GM20000 (cell line): Measurements from ENCODE around the gene RUNX1.

Experiments
- DNase-seq: peaks from one replicate; pipeline ENCODE4 v3.0.0; 2012; ENCODE audit warnings: low spot score
- CTCF ChIP-seq: IDR thresholded peaks from 2 replicates; pipeline ENCODE4 v1.5.1; 2012; ENCODE audit warnings: mild to moderate bottlenecking, control low read depth; ENCODE audit errors: extremely low read depth, missing control alignments

The RUNX1 gene

GRCh38 chr21:34818662-34819158 is 230.4 kb downstream of the RUNX1 start:
- DNase-seq: no peak
- TF ChIP-seq CTCF: no peak

- no peak for TF ChIP-seq CTCF
- DNase-seq: no peak
These were observed 231.1 kb downstream of the RUNX1 start for GRCh38 chr21:34817821-34818661.

- TF ChIP-seq CTCF: no peak
- DNase-seq: no peak
These were observed 233.0 kb downstream of the RUNX1 start for GRCh38 chr21:34815831-34816705.

GRCh38 chr21:34814529-34814951 is 234.6 kb downstream of the RUNX1 start:
- no peak for TF ChIP-seq CTCF
- DNase-seq: no peak

- TF ChIP-seq CTCF: no peak
- no peak for DNase-seq
These were observed 235.7 kb downstream of the RUNX1 start for GRCh38 chr21:34813266-34813894.

GRCh38 chr21:34812504-34813265 is 236.4 kb downstream of the RUNX1 start:
- no peak for TF ChIP-seq CTCF
- no peak for DNase-seq
